Hepatocyte (in vitro differentiated cells): ENCODE results near the gene IGFBP7. TPM values are rescaled to one million over a fixed set of nuclear protein-coding genes. Genes with fewer than 3 reads are reported as not detected.
"Not testable (repeated sequence)": the region's sequence is repeated elsewhere in the genome, so short reads cannot be mapped to it uniquely, and the experiment has no call there.

Source experiments
- DNase-seq: peaks from one replicate; pipeline ENCODE4 v3.0.0-alpha.2; 2016; ENCODE audit warnings: low spot score
- H2AFZ ChIP-seq: fragments of 200-600 bp; sonication (generic); 2 replicates; pipeline ENCODE4 v1.6.0; 2016; ENCODE audit warnings: antibody characterized with exemption, mild to moderate bottlenecking
- H3K27ac ChIP-seq: fragments of 200-600 bp; sonication (generic); 2 replicates; pipeline ENCODE4 v1.5.1; 2016; ENCODE audit warnings: mild to moderate bottlenecking
- H3K27me3 ChIP-seq: fragments of 200-600 bp; sonication (generic); 2 replicates; pipeline ENCODE4 v1.6.1; 2016
- H3K36me3 ChIP-seq: fragments of 200-600 bp; sonication (generic); replicated peaks from 2 replicates; pipeline ENCODE4 v1.5.1; 2016; ENCODE audit warnings: low read depth; ENCODE audit not compliant: insufficient read depth
- H3K4me1 ChIP-seq: fragments of 200-600 bp; sonication (generic); 2 replicates; pipeline ENCODE4 v1.5.1; 2016; ENCODE audit warnings: mild to moderate bottlenecking, moderate library complexity; ENCODE audit not compliant: insufficient read depth
- H3K4me2 ChIP-seq: fragments of 200-600 bp; sonication (generic); 2 replicates; pipeline ENCODE4 v1.6.0; 2016
- H3K4me3 ChIP-seq: fragments of 200-600 bp; sonication (generic); 2 replicates; pipeline ENCODE4 v1.5.1; 2016; ENCODE audit warnings: mild to moderate bottlenecking
- H3K79me2 ChIP-seq: fragments of 200-600 bp; sonication (generic); 2 replicates; pipeline ENCODE4 v1.6.0; 2017; ENCODE audit warnings: mild to moderate bottlenecking
- H3K9me2 ChIP-seq: fragments of 200-600 bp; sonication (generic); replicated peaks from 2 replicates; pipeline ENCODE4 v1.6.0; 2017; ENCODE audit warnings: mild to moderate bottlenecking; ENCODE audit not compliant: insufficient read depth
- H3K9me3 ChIP-seq: fragments of 200-600 bp; sonication (generic); 2 replicates; pipeline ENCODE4 v1.5.1; 2016; ENCODE audit warnings: low read depth, mild to moderate bottlenecking
- H4K20me1 ChIP-seq: fragments of 200-600 bp; sonication (generic); 2 replicates; pipeline ENCODE4 v1.6.0; 2016; ENCODE audit warnings: mild to moderate bottlenecking; ENCODE audit not compliant: insufficient read depth, poor library complexity, severe bottlenecking
- EZH2 ChIP-seq: fragments of 200-600 bp; sonication (generic); IDR thresholded peaks from 2 replicates; pipeline ENCODE4 v1.6.1; 2016; ENCODE audit warnings: antibody characterized with exemption, mild to moderate bottlenecking, borderline replicate concordance
- EZH2phosphoT487 ChIP-seq: fragments of 200-600 bp; sonication (generic); IDR thresholded peaks from one replicate; pipeline ENCODE4 v1.6.1; 2018; ENCODE audit warnings: antibody characterized with exemption, mild to moderate bottlenecking, low read depth, moderate library complexity; ENCODE audit not compliant: unreplicated experiment, severe bottlenecking
- WGBS: methylation state at CpG from one replicate; pipeline ENCODE4 v1.1.6; 2016; ENCODE audit warnings: low lambda C conversion rate; ENCODE audit errors: missing lambda C conversion rate; 5-methylcytosine and 5-hydroxymethylcytosine counted together
- polyA plus RNA-seq: library from polyadenylated mRNA; unstranded; fragments of >200 nt; fragmentation: Nextera tagmentation; extraction: Ambion mirVana; gene quantifications from 2 replicates; pipeline ENCODE4 v1.2.1, GENCODE V29; 2016
- total RNA-seq: library from RNA; depleted of rRNA; stranded (reverse); fragments of >200 nt; gene quantifications from 2 replicates; pipeline ENCODE4 v1.2.3, GENCODE V29; 2014
- TF ChIP-seq, protein P1 (sequence below): fragments of 200-600 bp; sonication (generic); IDR thresholded peaks from 2 replicates; pipeline ENCODE4 v1.5.1; 2016; ENCODE audit warnings: antibody characterized with exemption, mild to moderate bottlenecking; ENCODE audit not compliant: poor library complexity

IGFBP7 gene
- total and polyA plus RNA-seq, 2 experiments from 2014 or later: 73.4 to 122 TPM

DNA sequence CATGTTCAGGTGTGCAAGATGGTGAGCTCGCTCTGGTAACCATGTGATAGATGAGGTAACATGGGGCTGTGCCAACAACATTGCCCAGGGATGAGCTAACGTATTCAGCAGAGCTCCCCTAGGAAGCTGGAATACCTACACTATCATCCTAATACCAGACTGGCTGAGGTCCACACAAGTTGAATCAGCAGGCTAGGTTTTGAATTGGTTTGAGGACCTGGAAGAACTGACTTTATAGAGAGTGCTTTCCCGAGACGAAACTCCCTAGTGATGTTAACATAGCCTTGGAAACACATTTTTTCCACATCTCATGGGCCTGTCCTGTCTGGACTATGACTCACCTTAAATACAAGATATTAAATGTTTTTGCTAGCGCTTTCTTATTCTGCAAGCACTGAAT lies 56.7 kb downstream of the IGFBP7 start:
- H3K79me2 ChIP-seq: no peaks in the 10 kb centered on the region
- no peaks in the 10 kb centered on the region for H3K9me3 ChIP-seq
- peaks cover 7% of the 10 kb centered on the region for H3K4me1 ChIP-seq
- H2AFZ ChIP-seq: no peak overlapping the region
- H3K9me2 ChIP-seq: no peaks in the 10 kb centered on the region
- H3K27ac ChIP-seq: no peak overlapping the region
- no peaks in the 10 kb centered on the region for H3K36me3 ChIP-seq
- H3K27me3 ChIP-seq: no peaks in the 10 kb centered on the region
- TF ChIP-seq, protein P1, sequence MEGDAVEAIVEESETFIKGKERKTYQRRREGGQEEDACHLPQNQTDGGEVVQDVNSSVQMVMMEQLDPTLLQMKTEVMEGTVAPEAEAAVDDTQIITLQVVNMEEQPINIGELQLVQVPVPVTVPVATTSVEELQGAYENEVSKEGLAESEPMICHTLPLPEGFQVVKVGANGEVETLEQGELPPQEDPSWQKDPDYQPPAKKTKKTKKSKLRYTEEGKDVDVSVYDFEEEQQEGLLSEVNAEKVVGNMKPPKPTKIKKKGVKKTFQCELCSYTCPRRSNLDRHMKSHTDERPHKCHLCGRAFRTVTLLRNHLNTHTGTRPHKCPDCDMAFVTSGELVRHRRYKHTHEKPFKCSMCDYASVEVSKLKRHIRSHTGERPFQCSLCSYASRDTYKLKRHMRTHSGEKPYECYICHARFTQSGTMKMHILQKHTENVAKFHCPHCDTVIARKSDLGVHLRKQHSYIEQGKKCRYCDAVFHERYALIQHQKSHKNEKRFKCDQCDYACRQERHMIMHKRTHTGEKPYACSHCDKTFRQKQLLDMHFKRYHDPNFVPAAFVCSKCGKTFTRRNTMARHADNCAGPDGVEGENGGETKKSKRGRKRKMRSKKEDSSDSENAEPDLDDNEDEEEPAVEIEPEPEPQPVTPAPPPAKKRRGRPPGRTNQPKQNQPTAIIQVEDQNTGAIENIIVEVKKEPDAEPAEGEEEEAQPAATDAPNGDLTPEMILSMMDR: no peak
- DNase-seq: no peak
- no peaks in the 10 kb centered on the region for H4K20me1 ChIP-seq
- H3K4me2 ChIP-seq: no peak overlapping the region
- WGBS: 73% methylated on average over 5 of the region's 5 CpGs
- no peak overlapping the region for H3K4me3 ChIP-seq

- no peaks in the 10 kb centered on the region for H3K79me2 ChIP-seq
Observed at GRCh38 chr4:57051524-57051923, 58.7 kb downstream of the IGFBP7 start.

DNA sequence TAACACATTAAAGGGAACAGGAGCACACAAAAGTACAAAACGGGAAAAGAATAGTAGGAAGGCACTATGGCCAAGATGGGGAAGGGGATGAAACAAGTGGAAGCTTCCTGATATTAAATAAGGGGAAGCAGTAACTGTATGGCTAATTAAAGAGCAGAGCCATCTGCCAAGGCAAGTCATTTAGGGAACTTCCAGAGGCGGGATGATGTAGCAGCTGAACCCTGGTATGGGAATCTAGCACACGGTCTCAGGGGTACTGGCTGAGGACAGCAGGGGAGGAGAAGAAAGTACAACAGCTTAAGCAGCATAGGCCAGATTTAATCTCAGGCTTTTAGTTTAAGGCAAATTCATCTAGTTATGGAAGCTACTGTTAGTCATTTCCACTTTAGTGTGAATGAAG lies 59.1 kb downstream of the IGFBP7 start:
- no peaks in the 10 kb centered on the region for H3K9me3 ChIP-seq
- H3K27me3 ChIP-seq: no peaks in the 10 kb centered on the region
- H2AFZ ChIP-seq: no peak overlapping the region
- WGBS: 92% methylated on average over 3 of the region's 3 CpGs
- H3K79me2 ChIP-seq: no peaks in the 10 kb centered on the region
- no peaks in the 10 kb centered on the region for H3K36me3 ChIP-seq
- TF ChIP-seq EZH2phosphoT487 (no peak), EZH2 (no peak)
- TF ChIP-seq, protein P1: no peak
- peaks cover under 1% of the 10 kb centered on the region for H3K4me1 ChIP-seq
- H3K4me2 ChIP-seq: no peak overlapping the region
- DNase-seq: no peak
- H3K27ac ChIP-seq: no peak overlapping the region
- H3K4me3 ChIP-seq: no peak overlapping the region
- no peaks in the 10 kb centered on the region for H4K20me1 ChIP-seq
- no peaks in the 10 kb centered on the region for H3K9me2 ChIP-seq

More at GRCh38 chr4:57051524-57051923, 58.7 kb downstream of the IGFBP7 start:
- Histone ChIP-seq H2AFZ (no peak overlapping the region), H3K27me3 (no peaks in the 10 kb centered on the region), H3K9me3 (no peaks in the 10 kb centered on the region), H3K4me1 (peaks cover 5% of the 10 kb centered on the region), H3K4me2 (no peak overlapping the region), H4K20me1 (no peaks in the 10 kb centered on the region), H3K36me3 (no peaks in the 10 kb centered on the region), H3K4me3 (no peak overlapping the region), H3K9me2 (no peaks in the 10 kb centered on the region), H3K27ac (no peak overlapping the region)
- WGBS: 98% methylated on average over 2 of the region's 2 CpGs
- DNase-seq: no peak
- no peak for TF ChIP-seq EZH2
- TF ChIP-seq, protein P1: no peak

GRCh38 chr4:57048590-57049304 lies 61.4 kb downstream of the IGFBP7 start:
- Histone ChIP-seq H3K79me2 (no peaks in the 10 kb centered on the region), H3K36me3 (no peaks in the 10 kb centered on the region), H4K20me1 (no peaks in the 10 kb centered on the region), H3K27me3 (no peaks in the 10 kb centered on the region), H3K9me3 (no peaks in the 10 kb centered on the region), H3K27ac (no peak overlapping the region), H3K4me3 (no peak overlapping the region), H3K4me2 (no peak overlapping the region), H2AFZ (no peak overlapping the region), H3K9me2 (no peaks in the 10 kb centered on the region), H3K4me1 (no peaks in the 10 kb centered on the region)
- TF ChIP-seq EZH2phosphoT487 (no peak), EZH2 (no peak)
- TF ChIP-seq, protein P1: no peak
- 36% methylated on average over 1 of the region's 1 CpG for WGBS
- no peak for DNase-seq

GRCh38 chr4:57047046-57047445 lies 63.1 kb downstream of the IGFBP7 start:
- not testable (repeated sequence) for H4K20me1 ChIP-seq, H3K36me3 ChIP-seq, H3K4me2 ChIP-seq, DNase-seq, H3K27me3 ChIP-seq, H3K9me2 ChIP-seq, H3K4me3 ChIP-seq, H3K4me1 ChIP-seq, H2AFZ ChIP-seq, H3K27ac ChIP-seq, H3K79me2 ChIP-seq, H3K9me3 ChIP-seq
- WGBS: 93% methylated on average over 6 of the region's 6 CpGs
